K562 (cell line): ENCODE data around the gene CAPZB. TPM values are rescaled to one million over a fixed set of nuclear protein-coding genes. Genes with fewer than 3 reads are reported as not detected.

Experiments used
- CHCHD3 ChIP-seq: fragments of 250-450 bp; sonication (Bioruptor Pico); IDR thresholded peaks from 2 replicates; pipeline ENCODE4 v2.1.2; 2022; ENCODE audit warnings: mild to moderate bottlenecking
- COPS2 ChIP-seq: fragments of 450-650 bp; conservative IDR thresholded peaks from 2 replicates; pipeline ENCODE4 v1.6.1; 2016; ENCODE audit warnings: mild to moderate bottlenecking, moderate library complexity
- CXXC5 ChIP-seq: fragments of 250-450 bp; sonication (Bioruptor Pico); IDR thresholded peaks from 2 replicates; pipeline ENCODE4 v1.8.0; 2022; ENCODE audit warnings: inconsistent platforms, mild to moderate bottlenecking, moderate library complexity
- DMBX1 ChIP-seq: fragments of 250-450 bp; sonication (Bioruptor Pico); IDR thresholded peaks from 2 replicates; pipeline ENCODE4 v1.8.0; 2022; ENCODE audit warnings: inconsistent platforms, mild to moderate bottlenecking, moderate library complexity, borderline replicate concordance
- ERF ChIP-seq: fragments of 450-650 bp; formaldehyde crosslinking; IDR thresholded peaks from 2 replicates; pipeline ENCODE4 v1.4.0; 2020; ENCODE audit warnings: mild to moderate bottlenecking, mixed read lengths
- GTF3C2 ChIP-seq: IDR thresholded peaks from 3 replicates; pipeline ENCODE4 v1.6.1; 2011; ENCODE audit warnings: borderline replicate concordance, mild to moderate bottlenecking, moderate library complexity; ENCODE audit not compliant: insufficient read length; ENCODE audit errors: extremely low read depth
- KDM1A ChIP-seq, 2 experiments: fragments of 450-650 bp; IDR thresholded peaks; 2 replicates each; pipeline ENCODE4 v1.6.1; 2016; ENCODE audit warnings: mild to moderate bottlenecking in 2 of 2
- MCM3 ChIP-seq: fragments of 450-650 bp; IDR thresholded peaks from 2 replicates; pipeline ENCODE4 v1.6.1; 2016
- PCBP1 ChIP-seq: fragments of 200-400 bp; formaldehyde crosslinking; IDR thresholded peaks from 2 replicates; pipeline ENCODE4 v1.6.1; 2018; ENCODE audit warnings: mild to moderate bottlenecking, low read depth, low read length; ENCODE audit not compliant: poor library complexity, severe bottlenecking
- PKNOX1 ChIP-seq: fragments of 450-650 bp; IDR thresholded peaks from 2 replicates; pipeline ENCODE4 v1.6.1; 2016
- SRSF1 ChIP-seq: fragments of 200-400 bp; formaldehyde crosslinking; IDR thresholded peaks from 2 replicates; pipeline ENCODE4 v1.6.1; 2017; ENCODE audit warnings: mild to moderate bottlenecking, low read depth, low read length, moderate library complexity
- SRSF9 ChIP-seq: fragments of 200-400 bp; formaldehyde crosslinking; IDR thresholded peaks from 2 replicates; pipeline ENCODE4 v1.6.1; 2017; ENCODE audit warnings: low read depth, low read length, borderline replicate concordance
- TBL1XR1 ChIP-seq, 2 experiments: IDR thresholded peaks; 2 replicates each; pipeline ENCODE4 v1.6.1; 2012; ENCODE audit warnings: improper control_type of control experiment in 2 of 2, low read length in 2 of 2, mild to moderate bottlenecking in 1 of 2
- TEAD4 ChIP-seq, 2 experiments: sonication (generic) in 1 of 2; formaldehyde crosslinking in 1 of 2; IDR thresholded peaks; 2 replicates each; pipeline versions ENCODE4 v1.6.1 to v1.8.0; 2012 to 2022; ENCODE audit warnings: borderline replicate concordance in 1 of 2, inconsistent platforms in 1 of 2, low read length in 1 of 2, mild to moderate bottlenecking in 1 of 2, missing genetic modification reagents in 1 of 2
- ZEB2 ChIP-seq: fragments of 450-650 bp; IDR thresholded peaks from 2 replicates; pipeline ENCODE4 v1.6.1; 2016
- ZNF143 ChIP-seq: sonication (generic); formaldehyde crosslinking; IDR thresholded peaks from 2 replicates; pipeline ENCODE4 v1.9.0; 2022; ENCODE audit warnings: mild to moderate bottlenecking, missing genetic modification reagents
- ZNF644 ChIP-seq: fragments of 200-800 bp; sonication (Bioruptor generic); IDR thresholded peaks from 2 replicates; pipeline ENCODE4 v1.6.1; 2016; ENCODE audit warnings: low read depth, missing genetic modification characterization, missing compliant biosample characterization
- polyA plus RNA-seq, 8 experiments: library from polyadenylated mRNA; depleted of rRNA in 4 of 8; stranded (reverse) in 5 of 8; unstranded in 3 of 8; fragments of >200 nt; fragmentation: Nextera tagmentation in 2 of 8; fragmentation: Illumina TruSeq in 1 of 8; extraction: Ambion mirVana in 2 of 8; extraction: Trizol in 1 of 8; gene quantifications; 2 replicates each; pipeline versions ENCODE4 v1.2.1 to v1.2.3, GENCODE V29; 2011 to 2014; ENCODE audit warnings: inconsistent platforms in 1 of 8, missing spikeins in 1 of 8
- total RNA-seq, 7 experiments: library from RNA; depleted of rRNA in 6 of 7; stranded (reverse); fragments of >200 nt in 6 of 7; fragmentation: Illumina TruSeq in 2 of 7; extraction: Trizol in 2 of 7; gene quantifications; 2 replicates each; pipeline versions ENCODE4 v1.2.1 to v1.2.3, GENCODE V29; 2011 to 2021; ENCODE audit warnings: low replicate concordance in 1 of 7
- TF ChIP-seq, protein P1 (sequence below): fragments of 450-650 bp; formaldehyde crosslinking; IDR thresholded peaks from 2 replicates; pipeline ENCODE4 v1.4.0; 2020; ENCODE audit warnings: mild to moderate bottlenecking, moderate library complexity
- TF ChIP-seq, protein P2 (sequence below), 2 experiments: fragments of 200-800 bp in 1 of 2; sonication (Bioruptor generic) in 1 of 2; sonication (generic) in 1 of 2; formaldehyde crosslinking in 1 of 2; IDR thresholded peaks in 1 of 2; conservative IDR thresholded peaks in 1 of 2; 2 replicates each; pipeline versions ENCODE4 v1.5.0 to v1.6.1; 2016 to 2020; ENCODE audit warnings: missing compliant biosample characterization in 1 of 2, missing genetic modification characterization in 1 of 2, missing genetic modification reagents in 1 of 2
- TF ChIP-seq, protein P3 (sequence below): sonication (generic); IDR thresholded peaks from 2 replicates; pipeline ENCODE4 v1.6.1; 2016

CAPZB gene
- total and polyA plus RNA-seq, 9 of the 15 experiments (the other 6 are each of a cell fraction or from before 2014, with no cell fraction given): 57.6 to 297 (median 125) TPM

DNA sequence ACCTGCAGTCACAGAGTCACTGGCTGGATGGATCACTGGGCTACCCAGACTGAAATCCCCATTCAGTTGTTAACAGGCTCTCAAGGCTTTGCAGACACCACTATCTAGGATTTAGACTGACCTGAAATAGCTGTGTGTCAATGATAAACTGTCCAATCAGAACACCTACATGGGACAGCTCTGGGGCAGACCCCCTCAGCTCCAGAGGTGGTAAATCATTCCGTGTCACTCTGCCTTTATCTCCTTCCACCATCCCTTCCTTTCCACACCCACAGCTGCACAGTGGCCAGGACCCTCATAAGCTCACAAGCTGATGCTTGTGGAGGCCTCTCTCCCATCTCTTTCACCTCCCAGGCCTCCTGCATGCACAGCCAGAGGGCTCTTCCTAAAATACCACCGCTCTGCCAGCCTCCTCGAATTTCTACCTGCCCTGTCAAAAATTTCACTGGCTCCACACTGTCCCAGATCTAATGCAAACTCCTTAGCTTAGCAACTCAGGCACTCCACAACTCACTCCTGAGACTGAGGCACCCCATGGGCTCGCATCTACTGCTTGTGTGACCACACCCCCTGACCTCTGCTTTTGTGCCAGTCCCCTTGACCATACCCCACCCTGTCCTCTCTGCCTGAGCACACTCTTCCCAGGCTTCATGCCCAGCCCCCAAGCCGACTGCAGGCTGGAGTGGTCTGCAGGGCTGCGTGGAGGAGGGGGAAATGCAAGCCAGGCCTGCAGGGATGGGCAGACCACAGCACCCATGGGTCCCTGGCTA lies 5.8 kb downstream of the CAPZB start (continued):
- TF ChIP-seq, protein P1, sequence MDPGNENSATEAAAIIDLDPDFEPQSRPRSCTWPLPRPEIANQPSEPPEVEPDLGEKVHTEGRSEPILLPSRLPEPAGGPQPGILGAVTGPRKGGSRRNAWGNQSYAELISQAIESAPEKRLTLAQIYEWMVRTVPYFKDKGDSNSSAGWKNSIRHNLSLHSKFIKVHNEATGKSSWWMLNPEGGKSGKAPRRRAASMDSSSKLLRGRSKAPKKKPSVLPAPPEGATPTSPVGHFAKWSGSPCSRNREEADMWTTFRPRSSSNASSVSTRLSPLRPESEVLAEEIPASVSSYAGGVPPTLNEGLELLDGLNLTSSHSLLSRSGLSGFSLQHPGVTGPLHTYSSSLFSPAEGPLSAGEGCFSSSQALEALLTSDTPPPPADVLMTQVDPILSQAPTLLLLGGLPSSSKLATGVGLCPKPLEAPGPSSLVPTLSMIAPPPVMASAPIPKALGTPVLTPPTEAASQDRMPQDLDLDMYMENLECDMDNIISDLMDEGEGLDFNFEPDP (CRISPR knock-in tag): no peak
- TF ChIP-seq GTF3C2 (no peak), PCBP1 (no peak), KDM1A (IDR thresholded peaks at IDR 0.05) (peak; percentile 98), COPS2 (no peak), CHCHD3 (no peak), CXXC5 (CRISPR knock-in tag) (peak; percentile 49; the same call in 1 of the 2 replicates), PKNOX1 (peak; percentile 94), TEAD4 (IDR thresholded peaks at IDR 0.05; ENCODE audit: low read length) (peak; percentile 94), TEAD4 (CRISPR knock-in tag; IDR thresholded peaks at IDR 0.05; ENCODE audit: borderline replicate concordance) (no peak), ERF (no peak), DMBX1 (peak; percentile 74), TBL1XR1 (IDR thresholded peaks at IDR 0.05; ENCODE audit: low read length in 2 of 2) (peak in 1 of 2 experiments; percentile 68; a peak in 2 of 4 replicates), SRSF1 (no peak), MCM3 (no peak), ZNF143 (CRISPR knock-in tag) (no peak), ZNF644 (tag) (no peak), ZEB2 (peak; percentile 85), SRSF9 (no peak)
- TF ChIP-seq, protein P2, sequence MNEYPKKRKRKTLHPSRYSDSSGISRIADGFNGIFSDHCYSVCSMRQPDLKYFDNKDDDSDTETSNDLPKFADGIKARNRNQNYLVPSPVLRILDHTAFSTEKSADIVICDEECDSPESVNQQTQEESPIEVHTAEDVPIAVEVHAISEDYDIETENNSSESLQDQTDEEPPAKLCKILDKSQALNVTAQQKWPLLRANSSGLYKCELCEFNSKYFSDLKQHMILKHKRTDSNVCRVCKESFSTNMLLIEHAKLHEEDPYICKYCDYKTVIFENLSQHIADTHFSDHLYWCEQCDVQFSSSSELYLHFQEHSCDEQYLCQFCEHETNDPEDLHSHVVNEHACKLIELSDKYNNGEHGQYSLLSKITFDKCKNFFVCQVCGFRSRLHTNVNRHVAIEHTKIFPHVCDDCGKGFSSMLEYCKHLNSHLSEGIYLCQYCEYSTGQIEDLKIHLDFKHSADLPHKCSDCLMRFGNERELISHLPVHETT (CRISPR knock-in tag; conservative IDR thresholded peaks at IDR 0.05 in 1 of 2, IDR thresholded peaks at IDR 0.05 in 1 of 2): no peak
- TF ChIP-seq, protein P3, sequence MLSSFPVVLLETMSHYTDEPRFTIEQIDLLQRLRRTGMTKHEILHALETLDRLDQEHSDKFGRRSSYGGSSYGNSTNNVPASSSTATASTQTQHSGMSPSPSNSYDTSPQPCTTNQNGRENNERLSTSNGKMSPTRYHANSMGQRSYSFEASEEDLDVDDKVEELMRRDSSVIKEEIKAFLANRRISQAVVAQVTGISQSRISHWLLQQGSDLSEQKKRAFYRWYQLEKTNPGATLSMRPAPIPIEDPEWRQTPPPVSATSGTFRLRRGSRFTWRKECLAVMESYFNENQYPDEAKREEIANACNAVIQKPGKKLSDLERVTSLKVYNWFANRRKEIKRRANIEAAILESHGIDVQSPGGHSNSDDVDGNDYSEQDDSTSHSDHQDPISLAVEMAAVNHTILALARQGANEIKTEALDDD: no peak
